ENCODE data around the gene PHKB.

The PHKB gene

GRCh38 chr16:47657977-47658376 is 196.8 kb downstream of the PHKB start:
- TF ChIP-seq POLR2AphosphoS5 (IDR thresholded peaks at IDR 0.05; ENCODE audit: low read depth, low read length): no peak
- TF ChIP-seq REST (IDR thresholded peaks at IDR 0.05; ENCODE audit: insufficient read depth in 1 of 2, low read depth in 2 of 2, low read length in 2 of 2): no peak
- TF ChIP-seq SIN3A (IDR thresholded peaks at IDR 0.05; ENCODE audit: borderline replicate concordance, insufficient read depth, low read length): no peak
- no peak for TF ChIP-seq FOXP2 (optimal IDR thresholded peaks at IDR 0.05; ENCODE audit: borderline replicate concordance, extremely low read depth, extremely low read length, insufficient read depth)
- no peak for TF ChIP-seq TAF1 (IDR thresholded peaks at IDR 0.05; ENCODE audit: borderline replicate concordance, insufficient read depth, low read length)

DNA sequence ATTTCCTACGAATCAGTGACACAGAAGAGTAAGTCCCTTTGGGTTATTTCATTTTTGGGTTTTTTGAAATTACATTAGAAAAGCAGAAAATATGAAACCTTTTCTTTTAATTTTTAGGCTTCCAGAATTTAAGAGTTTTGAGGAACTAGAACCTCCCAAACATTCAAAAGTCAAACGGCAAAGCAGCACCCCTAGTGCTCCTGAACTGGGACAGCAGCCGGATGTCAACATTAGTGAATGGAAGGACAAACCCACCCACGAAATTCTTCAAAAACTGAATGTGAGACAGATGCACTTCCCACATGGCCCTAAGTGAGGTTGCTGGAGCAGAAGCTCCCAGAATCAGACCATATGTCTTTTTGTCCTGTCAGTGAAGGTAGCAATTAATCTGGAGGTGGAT is 199.4 kb downstream of the PHKB start:
- TF ChIP-seq FOXP2 (optimal IDR thresholded peaks at IDR 0.05; ENCODE audit: borderline replicate concordance, extremely low read depth, extremely low read length, insufficient read depth): no peak
- no peak for TF ChIP-seq SIN3A (IDR thresholded peaks at IDR 0.05; ENCODE audit: borderline replicate concordance, insufficient read depth, low read length)
- TF ChIP-seq POLR2AphosphoS5 (IDR thresholded peaks at IDR 0.05; ENCODE audit: low read depth, low read length): no peak
- no peak for TF ChIP-seq REST (IDR thresholded peaks at IDR 0.05; ENCODE audit: insufficient read depth in 1 of 2, low read depth in 2 of 2, low read length in 2 of 2)
- TF ChIP-seq TAF1 (IDR thresholded peaks at IDR 0.05; ENCODE audit: borderline replicate concordance, insufficient read depth, low read length): no peak

DNA sequence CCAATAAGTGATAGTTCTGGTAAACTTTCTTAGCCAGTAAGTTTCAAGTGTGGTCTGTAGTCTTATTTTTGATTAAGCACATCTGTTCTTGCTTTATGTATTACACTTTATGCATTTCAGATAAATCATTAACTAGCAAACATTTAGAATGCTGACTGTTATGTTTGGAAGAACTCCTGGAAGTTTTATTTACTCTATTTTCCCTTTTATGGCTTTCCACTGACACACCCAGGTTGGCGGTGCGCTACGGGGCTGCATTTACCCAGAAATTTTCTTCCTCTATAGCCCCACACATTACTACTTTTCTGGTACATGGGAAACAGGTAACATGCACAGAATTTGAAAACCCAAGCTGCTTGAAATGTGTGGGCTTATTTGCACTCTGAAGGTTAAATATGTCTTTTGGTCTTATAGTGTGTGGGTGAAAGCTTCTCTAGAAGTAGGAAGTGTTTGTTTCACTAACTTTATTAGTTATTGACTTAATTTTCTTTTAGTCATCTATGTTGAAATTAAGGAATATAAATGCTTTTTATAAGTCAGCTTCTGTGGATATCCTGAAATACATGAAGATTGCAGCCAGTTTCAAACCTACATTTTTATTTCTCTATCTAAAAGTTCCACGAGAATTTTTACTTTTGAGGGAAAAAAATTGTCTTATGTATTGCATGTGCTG is 203.7 kb downstream of the PHKB start:
- TF ChIP-seq POLR2AphosphoS5 (IDR thresholded peaks at IDR 0.05; ENCODE audit: low read depth, low read length) (no peak), FOXP2 (optimal IDR thresholded peaks at IDR 0.05; ENCODE audit: borderline replicate concordance, extremely low read depth, extremely low read length, insufficient read depth) (no peak), REST (IDR thresholded peaks at IDR 0.05; ENCODE audit: insufficient read depth in 1 of 2, low read depth in 2 of 2, low read length in 2 of 2) (no peak), TAF1 (IDR thresholded peaks at IDR 0.05; ENCODE audit: borderline replicate concordance, insufficient read depth, low read length) (no peak), SIN3A (IDR thresholded peaks at IDR 0.05; ENCODE audit: borderline replicate concordance, insufficient read depth, low read length) (no peak)

DNA sequence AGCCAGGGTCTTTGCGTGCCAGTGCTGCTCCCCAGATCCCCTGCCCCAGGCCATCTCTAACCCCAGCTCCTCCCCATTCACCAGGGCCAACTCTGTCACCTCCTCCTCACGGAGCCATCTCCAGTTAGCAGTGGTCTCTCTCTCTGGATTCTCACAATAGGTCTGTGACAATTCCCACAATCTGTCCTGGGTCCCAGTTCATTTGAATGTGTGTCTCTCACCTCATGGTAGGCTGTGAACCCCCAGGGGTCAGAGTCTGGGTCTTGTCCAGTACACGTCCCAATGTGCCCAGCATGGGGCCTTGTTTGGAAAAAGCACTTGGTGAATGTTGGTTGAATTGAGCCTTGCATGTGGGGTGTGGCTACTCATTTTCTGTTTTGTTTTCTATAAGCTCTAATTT is 205.3 kb downstream of the PHKB start:
- TF ChIP-seq SIN3A (IDR thresholded peaks at IDR 0.05; ENCODE audit: borderline replicate concordance, insufficient read depth, low read length) (no peak), POLR2AphosphoS5 (IDR thresholded peaks at IDR 0.05; ENCODE audit: low read depth, low read length) (no peak), REST (IDR thresholded peaks at IDR 0.05; ENCODE audit: insufficient read depth in 1 of 2, low read depth in 2 of 2, low read length in 2 of 2) (no peak), FOXP2 (optimal IDR thresholded peaks at IDR 0.05; ENCODE audit: borderline replicate concordance, extremely low read depth, extremely low read length, insufficient read depth) (no peak), TAF1 (IDR thresholded peaks at IDR 0.05; ENCODE audit: borderline replicate concordance, insufficient read depth, low read length) (no peak)

Measured in PFSK-1 (cell line).